IPS-18c (cell line): Measurements from ENCODE around the gene CUL1.

Experiments used
- H3K4me3 ChIP-seq: 2 replicates; pipeline ENCODE4 v1.7.0; 2013; ENCODE audit warnings: low read depth, mild to moderate bottlenecking, low read length, moderate library complexity; ENCODE audit not compliant: insufficient read depth
- H3K9me3 ChIP-seq: one replicate; pipeline ENCODE4 v1.6.1; 2013; ENCODE audit warnings: mild to moderate bottlenecking, low read length, moderate library complexity; ENCODE audit not compliant: control insufficient read depth, insufficient read depth

The CUL1 gene

DNA sequence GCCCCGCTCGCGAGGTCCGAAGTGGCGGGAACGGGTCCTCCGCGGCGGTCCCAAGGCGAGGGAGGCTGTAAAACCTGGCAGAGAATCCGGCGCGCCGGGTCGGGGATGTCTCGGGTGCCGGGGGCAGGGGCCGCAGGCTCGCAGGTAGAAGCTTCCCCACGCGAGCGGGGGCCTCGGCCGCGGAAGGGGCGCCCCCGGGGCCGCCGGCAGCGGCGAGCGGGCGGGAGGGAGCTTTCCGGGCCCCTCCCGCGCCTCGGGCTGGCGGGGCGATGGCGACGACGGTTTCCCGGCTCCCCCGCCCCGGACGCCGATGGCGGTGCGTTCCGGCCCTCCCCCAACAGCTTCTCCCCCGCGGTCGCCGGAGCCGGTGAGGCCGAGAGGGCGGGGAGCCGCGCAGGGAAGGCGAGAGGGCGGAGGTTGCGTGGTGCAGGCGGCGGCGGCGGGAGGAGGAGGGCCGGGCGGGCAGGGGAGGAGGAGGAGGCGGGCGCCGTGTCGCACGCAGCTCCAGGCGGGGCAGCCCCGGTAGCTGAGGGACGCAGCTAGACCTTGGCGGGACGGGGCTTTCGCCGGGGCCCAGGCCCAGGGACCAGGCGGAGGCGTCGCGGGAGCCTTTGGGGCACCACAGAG is at the start of gene CUL1:
TSS of gene CUL1 (plus strand) at position 507 of the 627 bp plus-strand sequence. CDS start 31,220 bp downstream, outside the sequence.
- H3K9me3 ChIP-seq = no peaks in the 10 kb centered on the region
- H3K4me3 ChIP-seq = peak within 1 kb of the TSS; percentile 92

DNA sequence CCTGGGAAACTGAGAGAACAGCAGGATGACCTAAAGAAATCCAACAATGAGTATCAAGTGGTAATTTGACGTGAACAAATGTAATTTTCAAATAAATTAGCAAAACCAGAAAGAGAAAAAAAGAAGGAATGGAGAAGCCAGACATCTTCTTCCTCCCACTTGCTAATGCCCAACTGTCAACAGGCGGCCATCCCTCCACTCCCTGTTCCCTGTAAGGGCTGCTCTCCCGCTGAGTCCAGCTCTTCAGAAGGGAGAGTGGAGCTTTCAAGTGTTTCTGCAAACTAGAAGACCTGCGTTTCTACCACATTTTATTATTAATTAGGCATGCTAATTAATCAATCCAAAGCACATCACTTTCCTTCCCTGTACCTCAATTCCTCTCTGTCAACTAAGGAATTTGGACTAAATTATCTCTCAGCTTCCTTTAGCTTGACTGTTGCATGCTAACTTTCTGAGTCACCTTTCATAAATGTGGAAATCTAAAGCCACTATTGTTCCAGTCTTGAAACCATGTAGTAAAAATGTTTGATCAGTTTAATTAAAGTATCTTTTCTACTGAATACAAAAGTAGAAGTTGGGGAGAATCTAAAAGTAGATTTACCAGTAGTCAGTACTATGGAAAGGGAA is 48.4 kb upstream of the CUL1 start:
- H3K9me3 ChIP-seq = no peaks in the 10 kb centered on the region
- H3K4me3 ChIP-seq = no peak overlapping the region

DNA sequence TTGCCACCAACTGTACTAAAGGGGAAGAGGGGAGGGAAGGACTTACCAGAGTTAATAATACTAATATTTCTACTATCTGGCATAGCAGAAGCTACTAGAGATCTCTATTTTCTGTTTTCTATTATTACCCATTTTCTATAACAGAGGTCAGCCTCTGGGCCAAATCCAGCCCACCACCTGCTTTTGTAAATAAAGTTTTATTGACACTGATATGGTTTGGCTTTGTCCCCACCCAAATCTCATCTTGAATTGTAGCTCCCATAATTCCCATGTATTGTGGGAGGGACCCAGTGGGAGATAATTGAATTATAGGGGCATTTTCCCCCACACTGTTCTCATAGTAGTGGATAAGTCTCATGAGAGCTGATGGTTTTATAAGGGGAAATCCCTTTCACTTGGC is 45.9 kb upstream of the CUL1 start:
- H3K4me3 ChIP-seq = no peak overlapping the region
- H3K9me3 ChIP-seq = no peaks in the 10 kb centered on the region

DNA sequence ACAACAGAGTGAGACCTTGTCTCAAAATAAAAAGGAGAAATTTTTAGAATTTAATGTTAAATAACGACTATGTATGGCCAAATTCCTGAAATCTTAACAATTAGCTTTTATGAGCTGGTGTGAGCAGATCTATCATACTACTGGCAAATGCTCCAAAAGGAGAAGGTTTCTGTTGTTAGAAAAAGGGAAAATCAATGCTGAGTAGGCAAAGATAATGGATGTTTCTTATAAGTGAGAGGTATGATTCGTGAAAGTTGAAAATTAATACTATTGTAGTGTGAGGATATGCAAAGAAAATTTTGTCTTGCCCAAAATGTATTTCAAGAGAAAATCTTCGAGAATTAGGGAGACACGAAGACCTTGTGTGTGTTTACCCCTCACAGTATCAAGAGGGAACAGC is 40.8 kb upstream of the CUL1 start:
- H3K4me3 ChIP-seq = no peak overlapping the region
- H3K9me3 ChIP-seq = no peaks in the 10 kb centered on the region

DNA sequence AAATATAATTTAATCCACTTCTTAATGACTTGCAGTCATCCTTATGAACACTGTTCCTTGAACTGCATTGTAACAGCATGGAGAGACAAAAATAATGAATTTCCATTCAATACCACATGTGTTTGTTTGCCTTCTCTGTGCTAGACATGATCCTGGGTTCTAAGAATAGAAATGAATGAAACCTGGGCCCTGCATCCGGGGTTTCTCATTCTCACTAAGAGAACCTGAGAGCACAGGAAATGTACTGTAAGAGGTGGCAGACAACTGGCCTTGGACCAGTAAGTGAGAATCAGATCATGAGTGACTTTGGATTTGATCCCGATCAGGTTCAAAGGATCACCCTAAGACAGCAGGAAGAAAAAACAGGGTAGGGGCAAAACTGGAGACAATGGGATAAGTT is 37.2 kb upstream of the CUL1 start:
- Histone ChIP-seq H3K9me3 (no peaks in the 10 kb centered on the region), H3K4me3 (no peak overlapping the region)

DNA sequence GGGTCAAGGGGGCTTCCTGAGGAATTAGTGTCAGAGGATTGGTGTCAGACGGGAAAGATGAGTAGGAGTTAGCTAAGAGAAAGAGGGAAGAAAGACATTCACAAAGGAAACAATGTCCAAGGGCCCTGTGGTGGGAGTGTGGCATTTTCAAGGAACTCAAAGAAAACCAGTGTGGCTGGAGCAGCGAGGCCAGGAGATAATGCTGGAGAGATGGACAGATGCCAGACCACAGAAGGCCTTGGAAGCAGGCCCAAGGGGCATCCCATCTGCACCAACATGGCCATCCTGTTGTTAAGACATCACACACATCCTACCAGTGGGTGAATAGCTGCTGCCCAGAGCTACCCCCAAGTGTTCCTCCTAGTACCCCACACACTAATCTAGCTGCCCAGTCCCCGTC is 36.1 kb upstream of the CUL1 start:
- Histone ChIP-seq H3K9me3 (no peaks in the 10 kb centered on the region), H3K4me3 (no peak overlapping the region)

DNA sequence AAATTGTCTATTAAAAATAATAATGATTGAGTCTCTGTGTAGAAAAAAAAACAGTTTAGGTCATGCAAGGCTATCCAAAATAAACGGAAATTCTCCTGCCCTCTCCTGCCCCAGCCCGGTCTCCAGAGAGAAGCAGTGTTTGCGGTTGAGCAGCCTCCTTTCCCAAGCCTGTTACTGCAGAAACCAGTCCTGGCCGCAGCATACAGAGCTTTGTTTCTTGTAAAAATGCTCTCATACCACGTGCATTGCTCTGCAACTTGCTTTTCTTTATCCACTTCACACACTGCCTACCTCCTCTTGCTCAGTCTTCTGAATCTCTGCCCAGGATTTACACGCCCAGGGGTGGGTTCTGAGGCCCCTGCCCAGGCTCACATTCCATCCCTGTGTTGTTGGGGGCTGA is 34.4 kb upstream of the CUL1 start:
- no peak overlapping the region for H3K4me3 ChIP-seq
- no peaks in the 10 kb centered on the region for H3K9me3 ChIP-seq

DNA sequence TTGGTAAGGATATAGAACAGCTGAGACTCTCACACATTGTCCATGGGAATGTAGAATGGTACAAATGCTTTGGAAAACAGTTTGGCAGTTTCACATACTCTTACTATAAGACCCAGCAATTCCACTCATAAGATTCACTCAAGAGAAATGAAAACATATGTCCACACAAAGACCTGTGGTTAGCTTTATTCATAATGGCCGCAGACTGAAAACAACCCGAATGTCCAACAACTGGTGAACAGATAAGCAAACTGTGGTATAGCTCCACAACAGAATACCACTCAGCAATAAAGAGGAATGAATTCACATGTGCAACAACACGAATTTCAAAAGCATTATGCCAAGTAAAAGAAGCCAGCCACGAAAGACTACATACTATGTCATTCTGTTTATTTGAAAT is 33.5 kb upstream of the CUL1 start:
- no peaks in the 10 kb centered on the region for H3K9me3 ChIP-seq
- no peak overlapping the region for H3K4me3 ChIP-seq

DNA sequence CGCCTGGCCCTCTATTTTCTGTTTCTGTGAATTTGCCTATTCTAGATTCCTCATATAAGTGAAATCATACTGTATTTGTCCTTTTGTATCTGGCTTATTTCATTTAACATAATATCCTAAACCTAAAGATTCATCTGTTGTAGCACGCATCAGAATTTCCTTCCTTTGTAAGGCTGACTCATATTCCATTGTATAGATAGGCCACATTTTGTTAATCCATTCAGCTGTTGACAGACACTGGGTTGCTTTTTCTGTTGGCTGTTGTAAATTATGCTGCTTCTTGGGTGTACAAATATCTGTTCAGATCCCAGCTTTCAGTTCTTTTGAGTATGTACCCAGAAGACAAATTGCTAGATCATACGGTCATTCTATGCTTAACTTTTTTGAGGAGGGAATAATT is 28.8 kb upstream of the CUL1 start:
- H3K9me3 ChIP-seq = peaks cover 5% of the 10 kb centered on the region
- H3K4me3 ChIP-seq = no peak overlapping the region

DNA sequence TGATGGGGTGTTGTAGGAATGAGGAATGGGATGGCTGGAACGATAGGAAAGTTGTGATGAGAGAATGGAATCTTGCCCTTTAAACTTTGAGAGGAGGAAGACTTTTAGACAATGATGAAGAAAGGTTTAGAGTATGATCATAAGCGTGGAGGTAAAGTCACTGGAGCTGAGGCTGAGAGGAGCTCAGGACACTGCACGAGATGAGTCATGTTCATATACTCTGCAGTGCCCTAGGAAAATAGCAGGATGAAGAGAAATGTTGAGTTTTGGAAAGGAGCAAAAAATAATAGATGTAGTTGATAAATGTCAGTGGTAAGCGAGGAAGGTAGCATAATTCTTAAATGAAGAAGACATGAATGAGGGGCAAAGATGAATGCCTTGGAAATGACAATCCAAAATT is 28.3 kb upstream of the CUL1 start:
- H3K9me3 ChIP-seq = peaks cover 5% of the 10 kb centered on the region
- no peak overlapping the region for H3K4me3 ChIP-seq

DNA sequence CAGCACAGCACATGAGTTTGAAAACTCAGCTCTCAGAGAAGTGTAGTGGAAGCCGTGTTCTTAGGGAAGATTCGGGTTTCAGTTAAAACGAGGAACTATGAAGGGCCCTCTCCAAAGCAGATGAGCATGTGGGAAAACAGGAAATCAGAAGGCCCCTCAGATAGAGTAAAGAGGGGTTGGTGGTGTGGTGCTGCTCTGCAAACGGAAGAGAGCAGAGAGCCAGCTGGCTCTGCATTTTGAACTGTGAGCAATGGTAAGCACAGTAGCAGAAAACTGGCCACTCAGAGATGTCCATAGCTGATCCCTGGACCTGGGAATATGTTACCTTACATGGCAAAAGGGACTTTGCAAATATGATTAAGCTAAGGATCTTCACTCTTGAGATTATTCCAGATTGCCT is 27.9 kb upstream of the CUL1 start:
- Histone ChIP-seq H3K9me3 (peaks cover 5% of the 10 kb centered on the region), H3K4me3 (no peak overlapping the region)

DNA sequence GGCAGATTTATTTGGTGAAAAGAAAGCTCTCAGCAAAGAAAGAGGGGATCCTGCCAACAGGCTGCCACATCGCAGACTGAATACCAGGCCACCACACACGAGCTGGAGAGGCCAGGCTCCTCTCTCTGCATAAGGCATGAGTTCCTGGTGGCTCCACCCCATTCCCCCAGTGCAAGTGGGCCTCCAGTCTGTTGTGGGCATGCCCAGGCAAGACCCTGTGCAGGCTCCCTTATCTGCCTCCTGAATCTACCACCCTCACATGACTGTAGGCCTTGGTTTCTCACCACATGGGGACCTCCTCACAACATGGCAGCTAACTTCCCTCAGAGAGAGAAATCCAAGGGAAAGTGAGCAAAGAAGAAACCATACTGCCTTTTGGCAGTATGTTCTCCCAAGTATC is 26.7 kb upstream of the CUL1 start:
- Histone ChIP-seq H3K9me3 (peaks cover 5% of the 10 kb centered on the region), H3K4me3 (no peak overlapping the region)

DNA sequence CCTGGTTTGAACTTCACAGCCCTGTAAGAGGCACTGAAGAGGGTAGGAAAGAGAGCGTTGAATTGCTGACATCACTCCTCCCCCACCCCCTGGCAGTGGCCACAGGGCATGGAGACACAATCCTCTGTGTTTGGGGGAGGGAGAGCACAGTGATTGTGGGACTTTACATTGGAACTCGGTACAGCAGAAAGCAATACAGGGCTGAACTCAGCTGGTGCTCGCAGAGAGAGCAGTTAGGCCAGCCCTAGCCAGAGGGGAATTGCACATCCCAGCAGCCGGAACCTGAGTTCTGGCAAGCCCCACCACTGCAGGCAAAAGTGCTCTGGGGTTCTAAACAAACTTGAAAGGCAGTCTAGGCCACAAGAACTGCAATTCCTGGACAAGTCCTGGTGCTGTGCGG is 24.0 kb upstream of the CUL1 start:
- no peak overlapping the region for H3K4me3 ChIP-seq
- H3K9me3 ChIP-seq = peaks cover 5% of the 10 kb centered on the region

DNA sequence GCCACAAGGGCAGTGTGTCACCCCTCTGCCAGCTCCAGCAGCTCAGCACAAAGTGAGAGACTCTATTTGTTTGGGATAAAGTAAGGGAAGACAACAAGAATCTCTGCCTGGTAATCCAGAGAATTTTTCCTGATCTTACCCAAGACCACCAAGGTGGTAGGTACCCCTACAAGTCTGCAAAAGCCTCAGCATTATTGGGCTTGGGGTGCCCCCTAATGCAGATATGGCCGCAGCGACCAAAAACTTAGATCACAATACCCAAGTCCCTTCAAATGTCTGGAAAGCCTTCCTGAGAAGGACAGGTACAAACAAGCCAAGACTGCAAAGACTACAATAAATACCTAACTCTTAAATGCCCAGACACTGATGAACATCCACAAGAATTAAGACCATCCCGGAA is 22.4 kb upstream of the CUL1 start:
- peaks cover 3% of the 10 kb centered on the region for H3K9me3 ChIP-seq

DNA sequence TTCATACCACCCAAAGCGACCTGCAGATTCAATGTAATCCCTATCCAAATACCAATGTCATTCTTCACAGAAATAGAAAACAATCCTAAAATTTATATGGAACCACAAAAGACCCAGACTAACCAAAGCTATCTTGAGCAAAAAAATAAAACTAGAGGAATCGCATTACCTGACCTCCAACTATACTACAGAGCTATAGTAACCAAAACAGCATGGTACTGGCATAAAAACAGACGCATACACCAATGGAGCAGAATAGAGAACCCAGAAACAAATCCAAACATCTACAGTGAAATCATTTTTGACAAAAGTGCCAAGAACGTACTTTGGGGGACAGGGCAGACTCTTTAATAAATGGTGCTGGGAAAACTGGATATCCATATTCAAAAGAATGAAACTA is 16.9 kb upstream of the CUL1 start:
- Histone ChIP-seq H3K4me3 (no peak overlapping the region), H3K9me3 (no peaks in the 10 kb centered on the region)

More for the DNA sequence above, 22.4 kb upstream of the CUL1 start:
- no peak overlapping the region for H3K4me3 ChIP-seq

DNA sequence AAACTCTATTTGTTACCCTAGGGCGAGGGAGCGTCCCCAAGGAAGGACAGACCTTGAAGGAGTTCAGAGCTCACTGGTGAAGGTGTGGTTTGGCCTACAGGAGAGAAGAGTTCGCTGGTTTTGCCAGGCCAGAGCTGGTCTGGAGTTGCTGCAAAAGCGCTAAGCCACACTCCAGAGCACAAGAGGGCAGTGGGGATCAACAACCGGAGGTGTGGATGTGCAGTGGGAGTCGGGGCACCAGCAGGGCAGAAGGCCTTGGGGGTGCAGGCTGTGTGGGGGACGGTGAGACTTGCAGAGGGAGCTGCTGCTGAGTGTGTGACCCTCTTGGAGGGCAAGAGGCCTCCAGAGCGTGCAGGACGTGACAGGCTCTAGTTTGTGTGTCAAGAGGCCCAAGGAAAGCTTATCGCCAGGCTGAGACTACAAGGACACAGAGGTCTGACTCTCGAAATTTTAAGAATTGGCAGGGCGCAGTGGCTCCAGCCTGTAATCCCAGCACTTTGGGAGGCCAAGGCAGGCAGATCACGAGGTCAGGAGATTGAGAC is 14.3 kb upstream of the CUL1 start:
- Histone ChIP-seq H3K4me3 (no peak overlapping the region), H3K9me3 (no peaks in the 10 kb centered on the region)

DNA sequence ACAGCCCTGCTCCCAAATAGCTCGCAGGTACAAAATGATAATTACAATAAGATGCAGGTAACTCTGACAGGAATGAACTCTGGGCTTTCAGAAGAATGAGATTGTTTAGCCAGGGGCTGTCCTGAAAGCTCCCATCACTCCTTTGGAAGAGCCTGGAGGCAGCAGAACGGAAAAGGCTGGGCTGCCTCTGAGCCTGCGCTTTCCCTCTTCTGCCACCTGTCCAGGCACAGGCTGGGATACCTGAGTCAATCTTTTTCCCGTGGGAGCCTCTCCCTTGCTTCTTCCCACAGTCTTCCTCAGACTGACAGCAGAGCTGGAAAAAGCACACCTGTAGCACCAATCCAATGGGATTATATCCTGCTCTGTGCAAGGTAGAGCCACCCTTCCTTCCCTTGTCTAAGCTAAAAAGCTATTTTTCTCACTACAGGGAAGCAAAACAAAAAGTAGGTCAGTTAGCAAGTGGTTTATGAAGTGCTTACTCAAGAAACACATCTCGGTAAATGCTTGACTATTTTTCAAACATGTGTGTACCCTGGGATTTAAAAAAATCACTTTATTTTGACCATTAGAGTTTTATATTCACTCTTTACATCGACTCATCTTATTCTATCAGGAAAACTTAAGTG is 12.3 kb upstream of the CUL1 start:
- Histone ChIP-seq H3K9me3 (no peaks in the 10 kb centered on the region), H3K4me3 (no peak overlapping the region)

DNA sequence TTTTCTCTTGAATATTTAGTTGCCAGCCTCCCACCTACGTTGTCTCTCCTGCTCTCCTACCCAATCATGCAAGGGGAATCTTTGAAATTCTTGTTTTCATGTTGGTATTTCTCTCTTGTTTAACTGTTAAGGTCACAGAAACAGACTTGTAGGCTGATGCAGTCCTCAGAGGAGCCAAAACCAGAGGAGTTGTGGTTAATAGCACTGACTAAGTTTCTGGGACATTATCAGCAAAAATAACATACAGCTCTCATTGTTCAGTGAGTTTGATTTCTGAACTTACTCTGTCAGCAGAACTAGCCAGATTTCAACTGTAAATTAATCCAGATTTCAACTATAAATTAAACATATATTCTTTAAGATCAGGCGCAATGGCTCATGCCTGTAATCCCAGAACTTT is 11.1 kb upstream of the CUL1 start:
- no peak overlapping the region for H3K4me3 ChIP-seq
- no peaks in the 10 kb centered on the region for H3K9me3 ChIP-seq
